Naive thymus-derived CD8-positive, alpha-beta T cell (primary cell): ENCODE results near the gene ATP6V0C. TPM values are rescaled to one million over a fixed set of nuclear protein-coding genes. Genes with fewer than 3 reads are reported as not detected.
A peak's percentile ranks its signal among the peaks of the same experiment; 100 is the strongest.

ENCODE experiments used
- ATAC-seq, 2 donors: fragments of 150-1000 bp; cut with Tn5 transposase in 1 of 2; sonication (Bioruptor Pico), chemical (Tn5 transposase) in 1 of 2; 1 replicate in 1 of 2; 2 replicates in 1 of 2; pipeline ENCODE4 v1.10.0; 2021; ENCODE audit warnings: mild to moderate bottlenecking in 2 of 2, moderate library complexity in 2 of 2
- POLR2A ChIA-PET: fragments of 350-600 bp; sonication (Branson Sonifier 250); formaldehyde crosslinking; loops from one replicate; lab custom pipeline; 2021; ENCODE audit warnings: antibody characterized with exemption; lab: Charles Lee
- DNase-seq, 10 donors: peaks; one replicate each; pipeline versions ENCODE4 v3.0.0 to v3.0.0-alpha.2; 2020 to 2022
- H3K27ac Mint-ChIP-seq, 10 donors: one replicate each; pipeline ENCODE4 v1.8.0; 2020 to 2022; ENCODE audit warnings: mild to moderate bottlenecking in 10 of 10, mixed read lengths in 10 of 10, moderate library complexity in 4 of 10, inconsistent platforms in 1 of 10
- H3K27me3 Mint-ChIP-seq, 5 donors: one replicate each; pipeline ENCODE4 v1.8.0; 2021 to 2022; ENCODE audit warnings: mixed read lengths in 5 of 5
- H3K36me3 Mint-ChIP-seq, 3 donors: one replicate each; pipeline ENCODE4 v1.8.0; 2020 to 2022; ENCODE audit warnings: mixed read lengths in 3 of 3, mild to moderate bottlenecking in 2 of 3, inconsistent platforms in 1 of 3
- H3K4me1 Mint-ChIP-seq, 4 donors: one replicate each; pipeline ENCODE4 v1.8.0; 2021 to 2022; ENCODE audit warnings: mixed read lengths in 4 of 4
- H3K4me3 Mint-ChIP-seq, 10 donors: one replicate each; pipeline ENCODE4 v1.8.0; 2020 to 2022; ENCODE audit warnings: mild to moderate bottlenecking in 10 of 10, mixed read lengths in 10 of 10, moderate library complexity in 6 of 10, inconsistent platforms in 1 of 10
- H3K9me3 Mint-ChIP-seq, 9 donors: one replicate each; pipeline ENCODE4 v1.8.0; 2020 to 2022; ENCODE audit warnings: mixed read lengths in 9 of 9, mild to moderate bottlenecking in 3 of 9, inconsistent platforms in 1 of 9, moderate library complexity in 1 of 9
- polyA plus RNA-seq, 3 donors: library from polyadenylated mRNA; unstranded; fragments of 300-500 nt; fragmentation: Illumina TruSeq; gene quantifications; one replicate each; pipeline ENCODE4 v1.2.3, GENCODE V29; 2021
- total RNA-seq, 8 experiments: library from RNA in 2 of 8; stranded (reverse) in 2 of 8; gene quantifications; one replicate each; pipeline ENCODE4 v1.2.3 and lab custom pipeline; 2021 to 2026

Gene ATP6V0C
- total and polyA plus RNA-seq, 5 experiments from 2014 or later, result 74.9 to 123 (median 84.9) TPM

DNA sequence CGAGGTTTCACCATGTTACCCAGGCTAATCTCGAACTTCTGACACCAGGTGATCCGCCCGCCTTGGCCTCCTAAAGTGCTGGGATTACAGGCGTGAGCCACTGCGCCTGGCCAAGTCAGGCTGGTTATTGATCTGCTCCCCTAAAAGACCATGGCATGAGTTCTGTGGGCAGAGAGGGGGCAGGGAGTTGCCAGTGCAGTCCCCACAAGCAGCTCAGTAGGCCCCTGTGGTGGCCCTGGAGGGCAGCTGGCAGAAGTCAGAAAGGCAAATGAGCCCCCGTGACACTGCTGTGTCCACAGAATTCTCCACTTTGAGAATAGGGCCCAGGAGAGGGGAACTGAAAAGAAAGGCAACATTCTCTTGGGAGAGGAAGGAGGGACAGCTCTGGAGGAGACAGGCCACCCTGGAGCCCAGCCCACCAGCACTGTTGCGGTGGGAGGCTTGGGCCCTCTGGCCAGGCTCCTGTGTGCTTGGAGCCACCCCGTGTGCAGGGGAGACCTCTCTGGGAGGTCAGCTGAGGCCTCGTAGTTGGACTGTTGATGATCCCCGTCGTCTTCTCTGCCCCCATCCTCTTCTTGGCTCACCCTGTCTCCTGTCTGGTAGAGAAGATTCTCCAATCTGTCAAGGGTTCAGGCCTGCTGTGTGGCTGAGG lies 4.3 kb downstream of the ATP6V0C start:
- ATAC-seq (no peak), DNase-seq (no peak)
- H3K27ac Mint-ChIP-seq, result peak overlapping the region; percentile 48 to 97 (median 94)
- peaks cover 0 to 5% (median 0%) of the 10 kb centered on the region in 5 donors for H3K27me3 Mint-ChIP-seq
- peaks cover 0 to 3% (median 0%) of the 10 kb centered on the region in 9 donors for H3K9me3 Mint-ChIP-seq
- H3K4me3 Mint-ChIP-seq, result peak overlapping the region in 8 of 10 donors; percentile 12 to 96 (median 68)
- peaks cover 36 to 70% (median 65%) of the 10 kb centered on the region in 4 donors for H3K4me1 Mint-ChIP-seq
- POLR2A ChIA-PET, result interaction anchor here (1.2 to 4.1 kb wide), 2 partner anchors 14 to 302 kb away, joined by 3 to 98 read pairs; partner anchors contain the start of gene CEMP1
- H3K36me3 Mint-ChIP-seq, result peaks cover 0 to 24% (median 0%) of the 10 kb centered on the region in 3 donors

DNA sequence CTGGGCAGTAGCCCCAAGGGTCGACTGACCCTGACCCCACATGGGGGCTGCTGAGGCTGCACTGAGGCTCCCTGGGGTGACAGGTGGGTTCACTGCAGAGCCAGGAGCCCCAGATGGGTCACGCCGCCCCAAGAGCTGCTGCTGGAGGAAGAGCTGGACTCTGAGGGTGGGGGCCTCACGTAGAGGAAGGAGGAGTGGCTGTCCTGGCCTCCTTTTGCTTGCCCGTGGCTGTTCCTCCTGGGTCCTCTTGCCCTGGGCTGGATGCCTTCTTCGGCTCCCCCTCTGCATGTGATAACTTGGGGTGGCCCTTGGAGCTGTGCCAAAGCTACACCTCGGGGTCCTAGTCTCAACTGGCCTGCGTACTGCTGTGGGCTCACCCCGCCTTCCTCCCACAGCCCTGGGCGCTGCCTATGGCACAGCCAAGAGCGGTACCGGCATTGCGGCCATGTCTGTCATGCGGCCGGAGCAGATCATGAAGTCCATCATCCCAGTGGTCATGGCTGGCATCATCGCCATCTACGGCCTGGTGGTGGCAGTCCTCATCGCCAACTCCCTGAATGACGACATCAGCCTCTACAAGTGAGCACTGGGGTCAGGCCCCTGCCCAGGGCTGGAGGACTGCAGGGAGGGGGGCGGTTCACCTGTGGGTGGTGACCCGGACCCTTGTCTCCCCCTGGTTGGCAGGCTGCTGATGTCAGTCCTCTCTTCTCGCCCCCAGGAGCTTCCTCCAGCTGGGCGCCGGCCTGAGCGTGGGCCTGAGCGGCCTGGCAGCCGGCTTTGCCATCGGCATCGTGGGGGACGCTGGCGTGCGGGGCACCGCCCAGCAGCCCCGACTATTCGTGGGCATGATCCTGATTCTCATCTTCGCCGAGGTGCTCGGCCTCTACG lies 5.3 kb downstream of the ATP6V0C start:
- ATAC-seq (no peak), DNase-seq (no peak)
- Mint-ChIP-seq H3K27ac (peak overlapping the region; percentile 65 to 98 (median 96)), H3K4me1 (peaks cover 35 to 73% (median 67%) of the 10 kb centered on the region in 4 donors), H3K36me3 (peaks cover 0 to 30% (median 0%) of the 10 kb centered on the region in 3 donors), H3K27me3 (peaks cover 0 to 5% (median 0%) of the 10 kb centered on the region in 5 donors), H3K4me3 (peak overlapping the region; percentile 29 to 96 (median 78)), H3K9me3 (no peaks in the 10 kb centered on the region)
- POLR2A ChIA-PET, result interaction anchor here (1.2 to 4.1 kb wide), 4 partner anchors 10 to 303 kb away, joined by 3 to 98 read pairs (median 8); partner anchors contain the start of genes CEMP1 and PDPK1

DNA sequence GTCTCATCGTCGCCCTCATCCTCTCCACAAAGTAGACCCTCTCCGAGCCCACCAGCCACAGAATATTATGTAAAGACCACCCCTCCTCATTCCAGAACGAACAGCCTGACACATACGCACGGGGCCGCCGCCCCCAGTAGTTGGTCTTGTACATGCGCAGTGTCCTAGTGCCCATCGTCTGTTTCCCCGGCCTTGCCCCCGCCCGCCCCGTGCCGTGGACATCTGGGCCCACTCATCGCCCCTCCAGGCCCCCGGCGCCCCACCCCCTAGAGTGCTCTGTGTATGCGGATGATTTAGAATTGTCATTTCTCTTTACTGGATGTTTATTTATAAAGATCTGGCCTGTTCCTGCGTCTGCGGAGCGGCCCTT lies 5.9 kb downstream of the ATP6V0C start:
- no peak for DNase-seq
- H3K36me3 Mint-ChIP-seq, result peaks cover 0 to 36% (median 0%) of the 10 kb centered on the region in 3 donors
- peaks cover 35 to 76% (median 69%) of the 10 kb centered on the region in 4 donors for H3K4me1 Mint-ChIP-seq
- POLR2A ChIA-PET, result interaction anchor here (0.8 to 4.1 kb wide), 6 partner anchors 9 to 364 kb away, joined by 3 to 98 read pairs (median 6); partner anchors contain the start of genes CEMP1, MLST8, PDPK1 and TBC1D24
- H3K9me3 Mint-ChIP-seq, result no peaks in the 10 kb centered on the region
- H3K27ac Mint-ChIP-seq, result peak overlapping the region; percentile 91 to 98 (median 96)
- H3K4me3 Mint-ChIP-seq, result peak overlapping the region; percentile 67 to 96 (median 80)
- ATAC-seq, result no peak
- H3K27me3 Mint-ChIP-seq, result peaks cover 0 to 5% (median 0%) of the 10 kb centered on the region in 5 donors

DNA sequence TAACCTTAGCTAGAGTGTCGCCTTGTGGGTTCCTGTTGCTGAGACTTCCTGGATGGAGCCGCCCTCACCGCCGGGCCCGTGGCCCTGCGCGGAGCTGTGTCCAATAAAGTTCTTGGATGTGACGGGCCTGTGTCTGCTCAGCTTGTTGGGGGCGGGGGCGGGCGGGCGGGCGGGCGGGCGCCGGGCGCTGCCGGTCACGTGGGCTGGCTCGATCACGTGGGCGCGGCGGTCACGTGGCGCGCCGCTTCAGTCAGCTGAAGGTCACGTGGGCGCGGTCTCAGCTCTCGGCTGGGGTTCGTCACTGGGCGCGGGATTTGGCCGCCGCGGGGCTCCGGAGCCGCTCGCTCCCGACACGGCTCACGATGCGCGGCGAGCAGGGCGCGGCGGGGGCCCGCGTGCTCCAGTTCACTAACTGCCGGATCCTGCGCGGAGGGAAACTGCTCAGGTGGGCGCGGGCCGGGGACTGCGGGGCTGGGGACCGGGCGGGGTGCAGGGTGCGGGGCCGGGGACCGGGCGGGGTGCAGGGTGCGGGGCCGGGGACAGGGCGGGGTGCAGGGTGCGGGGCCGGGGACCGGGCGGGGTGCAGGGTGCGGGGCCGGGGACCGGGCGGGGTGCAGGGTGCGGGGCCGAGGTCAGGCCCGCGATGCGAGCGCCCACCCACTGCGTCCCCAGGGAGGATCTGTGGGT lies 6.5 kb downstream of the ATP6V0C start, which contains the start of gene AMDHD2:
AMDHD2 (plus strand) TSS at position 275 of the 687 bp plus-strand sequence; CDS start at position 363, 88 bp downstream.
- DNase-seq, result peak; percentile 82 to 94 (median 90)
- peaks cover 0 to 41% (median 0%) of the 10 kb centered on the region in 3 donors for H3K36me3 Mint-ChIP-seq
- H3K27ac Mint-ChIP-seq, result peak within 1 kb of the TSS; percentile 91 to 99 (median 97)
- ATAC-seq, result peak; percentile 59 to 64
- peaks cover 0 to 5% (median 0%) of the 10 kb centered on the region in 5 donors for H3K27me3 Mint-ChIP-seq
- peaks cover 34 to 73% (median 67%) of the 10 kb centered on the region in 4 donors for H3K4me1 Mint-ChIP-seq
- no peaks in the 10 kb centered on the region for H3K9me3 Mint-ChIP-seq
- POLR2A ChIA-PET, result interaction anchor here (0.7 to 4.1 kb wide), 11 partner anchors 8 to 365 kb away, joined by 3 to 98 read pairs (median 4); partner anchors contain the start of genes CEMP1, MLST8, PDPK1 and PGP
- H3K4me3 Mint-ChIP-seq, result peak within 1 kb of the TSS; percentile 84 to 96 (median 90)

DNA sequence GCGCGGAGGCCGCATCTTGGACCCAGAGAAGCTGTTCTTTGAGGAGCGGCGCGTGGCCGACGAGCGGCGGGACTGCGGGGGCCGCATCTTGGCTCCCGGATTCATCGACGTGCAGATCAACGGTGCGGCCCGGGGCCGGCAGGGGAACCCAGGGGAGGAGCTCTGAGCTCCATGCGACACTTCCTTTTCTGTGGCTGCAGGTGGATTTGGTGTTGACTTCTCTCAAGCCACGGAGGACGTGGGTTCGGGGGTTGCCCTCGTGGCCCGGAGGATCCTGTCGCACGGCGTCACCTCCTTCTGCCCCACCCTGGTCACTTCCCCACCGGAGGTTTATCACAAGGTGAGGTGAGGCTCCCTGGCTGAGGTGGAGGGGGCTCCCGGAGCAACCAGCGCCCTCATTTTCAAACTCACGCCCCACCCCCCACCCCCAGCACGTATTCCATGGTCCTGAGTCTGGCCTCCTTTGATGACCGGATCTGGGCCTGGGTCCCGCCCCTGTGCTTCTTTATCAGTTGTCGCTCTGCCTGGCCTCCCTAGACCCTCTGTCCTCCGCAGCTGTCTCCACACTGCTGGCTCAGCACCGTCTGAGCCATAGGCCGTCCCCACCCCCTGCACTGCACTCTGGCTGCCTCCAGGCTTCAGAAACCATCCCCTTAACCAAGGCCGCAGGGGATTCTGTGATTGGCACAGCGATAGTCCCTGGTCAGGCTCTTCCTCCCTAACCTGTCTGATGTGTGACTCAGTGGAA lies 7.2 kb downstream of the ATP6V0C start:
- peaks cover 0 to 44% (median under 1%) of the 10 kb centered on the region in 3 donors for H3K36me3 Mint-ChIP-seq
- H3K9me3 Mint-ChIP-seq, result no peaks in the 10 kb centered on the region
- H3K27ac Mint-ChIP-seq, result peak overlapping the region; percentile 88 to 99 (median 97)
- DNase-seq (peak; percentile 57 to 91 (median 81)), ATAC-seq (peak; percentile 72 to 83)
- POLR2A ChIA-PET, result interaction anchor here (0.7 to 4.1 kb wide), 9 partner anchors 8 to 366 kb away, joined by 3 to 98 read pairs (median 5); partner anchors contain the start of genes CEMP1, MLST8, PDPK1 and PGP
- peak overlapping the region; percentile 84 to 96 (median 90) for H3K4me3 Mint-ChIP-seq
- peaks cover 27 to 66% (median 60%) of the 10 kb centered on the region in 4 donors for H3K4me1 Mint-ChIP-seq
- H3K27me3 Mint-ChIP-seq, result peaks cover 0 to 5% (median 0%) of the 10 kb centered on the region in 5 donors

DNA sequence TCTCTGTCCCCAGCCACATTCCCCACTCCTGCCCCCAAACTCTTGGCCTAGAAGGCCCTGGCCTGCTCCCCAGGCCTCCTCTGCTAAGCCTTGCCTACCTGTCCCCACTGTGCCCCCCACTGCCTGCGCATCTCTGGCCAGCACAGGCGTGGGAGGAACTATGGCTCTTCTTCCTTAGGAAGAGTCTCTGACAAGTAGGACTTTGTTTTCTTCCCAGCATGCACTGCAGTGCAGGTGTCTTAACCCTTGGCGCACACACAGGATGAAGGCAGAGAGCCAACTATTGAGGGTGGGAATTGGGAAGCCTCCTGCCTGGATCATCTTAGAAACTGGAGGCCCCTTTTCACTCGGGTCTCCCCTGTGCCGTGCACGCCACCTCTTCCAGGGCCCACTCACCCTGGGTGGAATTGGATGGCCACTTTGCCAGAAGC lies 10.1 kb downstream of the ATP6V0C start:
- Mint-ChIP-seq H3K27me3 (peaks cover 0 to 5% (median 0%) of the 10 kb centered on the region in 5 donors), H3K9me3 (no peaks in the 10 kb centered on the region), H3K36me3 (peaks cover 0 to 44% (median 1%) of the 10 kb centered on the region in 3 donors), H3K4me3 (peak overlapping the region in 3 of 10 donors; percentile 50 to 59 (median 50)), H3K27ac (peak overlapping the region in 4 of 10 donors; percentile 60 to 77 (median 66)), H3K4me1 (peaks cover 13 to 39% (median 33%) of the 10 kb centered on the region in 4 donors)
- no peak for ATAC-seq
- POLR2A ChIA-PET, result interaction anchor here (0.6 to 1.1 kb wide), 2 partner anchors 9 to 11 kb away, joined by 5 read pairs; no protein-coding TSS in a partner anchor
- no peak for DNase-seq

DNA sequence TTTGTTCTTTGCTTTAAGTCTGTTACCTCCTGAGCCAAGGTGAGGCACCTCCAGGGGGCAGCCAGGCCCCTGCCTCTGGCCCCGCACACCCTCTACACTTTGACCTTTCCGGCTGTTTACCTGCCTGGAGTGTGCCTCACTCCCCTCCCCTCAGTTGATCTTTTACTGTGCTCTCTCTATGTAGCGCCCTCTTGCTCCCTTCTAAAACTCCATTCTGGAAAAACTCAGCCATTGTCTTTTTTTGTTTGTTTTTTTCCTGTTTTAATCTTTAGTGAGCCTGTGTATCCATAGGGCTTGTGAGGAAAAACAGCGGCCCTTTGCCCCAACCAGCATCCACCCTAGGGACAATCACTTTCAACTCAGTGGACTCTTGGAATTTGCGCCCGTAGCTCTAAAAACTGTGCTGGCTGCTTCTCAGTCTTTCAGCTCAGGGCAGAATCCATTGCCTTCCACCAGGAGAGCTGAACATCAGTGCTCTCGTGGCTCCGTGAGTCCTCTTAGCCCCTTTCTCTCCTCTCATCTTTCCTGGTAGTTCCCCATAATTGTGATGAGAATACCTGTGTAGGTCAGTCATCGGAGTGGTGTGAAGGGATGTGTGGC lies 10.7 kb downstream of the ATP6V0C start:
- POLR2A ChIA-PET, result interaction anchor here (0.6 to 1.7 kb wide), 3 partner anchors 8 to 10 kb away, joined by 5 to 11 read pairs (median 5); partner anchors contain the start of gene ATP6V0C
- no peaks in the 10 kb centered on the region for H3K9me3 Mint-ChIP-seq
- H3K36me3 Mint-ChIP-seq, result peaks cover 0 to 44% (median 1%) of the 10 kb centered on the region in 3 donors
- DNase-seq, result no peak
- ATAC-seq, result no peak
- H3K27ac Mint-ChIP-seq, result peak overlapping the region in 6 of 10 donors; percentile 16 to 65 (median 36)
- peaks cover 0 to 5% (median 0%) of the 10 kb centered on the region in 5 donors for H3K27me3 Mint-ChIP-seq
- peaks cover 9 to 33% (median 28%) of the 10 kb centered on the region in 4 donors for H3K4me1 Mint-ChIP-seq
- H3K4me3 Mint-ChIP-seq, result peak overlapping the region in 1 of 10 donors; percentile 72

DNA sequence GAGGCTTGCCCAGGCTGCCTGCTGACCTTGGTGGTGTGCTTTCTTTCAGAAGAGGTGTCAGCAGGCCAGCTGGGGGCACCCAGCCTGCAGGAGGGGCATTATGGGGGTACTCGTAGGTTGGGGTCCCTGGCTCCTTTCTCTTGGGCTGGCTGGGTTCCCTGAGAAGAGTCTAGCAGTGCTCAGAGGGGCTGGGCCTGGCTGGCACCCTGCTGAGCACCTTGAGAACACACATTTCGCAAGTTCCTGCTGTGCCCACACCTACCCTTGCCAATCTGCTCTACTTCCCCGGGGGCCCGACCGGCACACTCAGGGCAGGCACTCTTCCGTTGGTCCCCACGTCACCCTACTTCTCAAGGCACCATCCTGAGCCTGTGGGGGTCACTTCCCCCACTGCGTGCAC lies 12.4 kb downstream of the ATP6V0C start:
- ATAC-seq (no peak), DNase-seq (no peak)
- peak overlapping the region in 2 of 10 donors; percentile 37 to 62 for H3K27ac Mint-ChIP-seq
- POLR2A ChIA-PET, result no interaction called here
- no peak overlapping the region for H3K4me3 Mint-ChIP-seq
- H3K36me3 Mint-ChIP-seq, result peaks cover 0 to 35% (median 1%) of the 10 kb centered on the region in 3 donors
- peaks cover 4 to 31% (median 19%) of the 10 kb centered on the region in 4 donors for H3K4me1 Mint-ChIP-seq
- H3K9me3 Mint-ChIP-seq, result no peaks in the 10 kb centered on the region
- peaks cover 0 to under 1% (median 0%) of the 10 kb centered on the region in 5 donors for H3K27me3 Mint-ChIP-seq

DNA sequence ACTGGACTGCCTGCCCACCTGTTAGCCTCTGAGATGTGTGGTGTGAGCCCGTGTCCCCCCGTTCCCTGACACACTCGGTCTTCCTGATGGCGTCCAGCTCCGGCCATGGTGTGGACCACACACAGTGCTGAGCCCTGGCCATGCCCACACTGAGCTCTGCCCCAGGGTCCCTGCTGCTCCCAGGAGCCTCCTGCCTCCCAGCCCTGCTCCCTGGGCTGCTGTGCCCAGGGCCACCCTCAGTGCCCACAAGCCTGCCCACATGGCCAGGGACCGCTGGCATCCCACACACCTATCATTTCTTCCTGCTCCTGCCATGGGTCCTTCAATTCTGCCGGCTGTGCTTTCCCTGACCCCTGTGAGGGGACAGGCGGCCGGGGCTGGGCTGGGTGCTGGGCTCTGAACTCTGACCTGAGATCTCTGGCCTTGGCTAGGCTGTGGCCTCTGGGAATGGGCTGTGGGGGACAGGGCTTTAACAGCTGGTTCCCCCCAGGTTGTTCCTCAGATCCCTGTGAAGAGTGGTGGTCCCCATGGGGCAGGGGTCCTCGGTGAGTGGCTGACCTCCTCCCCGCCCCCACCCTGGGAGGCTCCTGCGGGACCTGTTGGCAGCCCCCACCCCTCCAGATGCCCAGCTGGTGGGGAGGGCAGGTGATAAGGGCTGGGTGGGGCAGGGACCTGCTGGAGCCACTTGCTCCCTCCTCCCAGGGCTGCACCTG lies 13.5 kb downstream of the ATP6V0C start:
- peak overlapping the region in 1 of 10 donors; percentile 56 for H3K4me3 Mint-ChIP-seq
- DNase-seq, result no peak

DNA sequence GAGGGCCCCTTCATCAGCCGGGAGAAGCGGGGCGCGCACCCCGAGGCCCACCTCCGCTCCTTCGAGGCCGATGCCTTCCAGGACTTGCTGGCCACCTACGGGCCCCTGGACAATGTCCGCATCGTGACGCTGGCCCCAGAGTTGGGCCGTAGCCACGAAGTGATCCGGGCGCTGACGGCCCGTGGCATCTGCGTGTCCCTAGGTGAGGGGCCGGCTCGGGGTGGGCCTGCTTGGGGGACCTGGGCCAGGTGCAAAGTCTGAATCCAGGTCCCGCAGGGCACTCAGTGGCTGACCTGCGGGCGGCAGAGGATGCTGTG lies 14.0 kb downstream of the ATP6V0C start:
- Mint-ChIP-seq H3K36me3 (peaks cover 0 to 34% (median 1%) of the 10 kb centered on the region in 3 donors), H3K4me3 (no peak overlapping the region), H3K27me3 (peaks cover 0 to under 1% (median 0%) of the 10 kb centered on the region in 5 donors), H3K4me1 (peaks cover 7 to 40% (median 16%) of the 10 kb centered on the region in 4 donors), H3K9me3 (no peaks in the 10 kb centered on the region), H3K27ac (no peak overlapping the region)
- POLR2A ChIA-PET, result no interaction called here
- ATAC-seq (no peak), DNase-seq (no peak)

More for the DNA sequence above, 13.5 kb downstream of the ATP6V0C start:
- H3K36me3 Mint-ChIP-seq, result peaks cover 0 to 34% (median 1%) of the 10 kb centered on the region in 3 donors
- no peak for ATAC-seq
- H3K27me3 Mint-ChIP-seq, result no peaks in the 10 kb centered on the region
- H3K27ac Mint-ChIP-seq, result peak overlapping the region in 1 of 10 donors; percentile 40
- no peaks in the 10 kb centered on the region for H3K9me3 Mint-ChIP-seq
- H3K4me1 Mint-ChIP-seq, result peaks cover 4 to 35% (median 16%) of the 10 kb centered on the region in 4 donors
- POLR2A ChIA-PET, result interaction anchor here (0.5 to 0.7 kb wide), 2 partner anchors 10 to 272 kb away, joined by 3 read pairs; no protein-coding TSS in a partner anchor
